Panc1 (cell line): ENCODE data around the gene TMEM222. TPM values are rescaled to one million over a fixed set of nuclear protein-coding genes. Genes with fewer than 3 reads are reported as not detected.
A peak's percentile ranks its signal among the peaks of the same experiment; 100 is the strongest.

Experiments used
- ATAC-seq: fragments of 200-7000 bp; cut with Tn5 transposase; 2 replicates; pipeline ENCODE4 v1.9.1; 2020; ENCODE audit warnings: mild to moderate bottlenecking, moderate library complexity
- BruUV-seq: library from RNA; stranded (reverse); fragments of 400-500 nt; replicated peaks from 2 replicates; lab custom pipeline; 2021; lab: Mats Ljungman, UMichigan
- CTCF ChIA-PET: fragments of 300-600 bp; sonication (Branson Sonifier 250); formaldehyde crosslinking; loops from one replicate; lab custom pipeline; 2022; ENCODE audit warnings: antibody characterized with exemption; lab: Charles Lee
- POLR2A ChIA-PET: fragments of 300-600 bp; sonication (Branson Sonifier 250); formaldehyde crosslinking; loops from one replicate; lab custom pipeline; 2022; ENCODE audit warnings: antibody characterized with exemption; lab: Charles Lee
- DNase-seq: peaks from one replicate; pipeline ENCODE4 v3.0.0-alpha.2; 2010; ENCODE audit warnings: low read depth, low spot score
- H3K27ac ChIP-seq: 2 replicates; pipeline ENCODE4 v1.5.1; 2011; ENCODE audit warnings: mild to moderate bottlenecking, low read length, inconsistent platforms
- H3K27me3 ChIP-seq: fragments of 200-500 bp; sonication (Bioruptor generic); 2 replicates; pipeline ENCODE4 v1.6.0; 2014; ENCODE audit warnings: low read length, inconsistent platforms; ENCODE audit not compliant: control insufficient read depth, insufficient read depth
- H3K36me3 ChIP-seq: fragments of 200-500 bp; sonication (Bioruptor generic); 2 replicates; pipeline ENCODE4 v1.5.1; 2014; ENCODE audit warnings: inconsistent platforms, mild to moderate bottlenecking, low read length, moderate library complexity; ENCODE audit not compliant: control insufficient read depth, insufficient read depth
- H3K4me1 ChIP-seq: 2 replicates; pipeline ENCODE4 v1.5.1; 2011; ENCODE audit warnings: inconsistent platforms, mild to moderate bottlenecking, low read length, moderate library complexity; ENCODE audit not compliant: control insufficient read depth, insufficient read depth
- H3K4me3 ChIP-seq, 2 experiments: 2 replicates each; pipeline ENCODE4 v1.5.1; 2011 to 2012; ENCODE audit warnings: low read depth in 2 of 2, low read length in 2 of 2, mild to moderate bottlenecking in 2 of 2, inconsistent platforms in 1 of 2, moderate library complexity in 1 of 2
- H3K9me3 ChIP-seq: fragments of 200-500 bp; sonication (Bioruptor generic); 2 replicates; pipeline ENCODE4 v1.5.1; 2014; ENCODE audit warnings: low read depth, mild to moderate bottlenecking, inconsistent platforms, low read length, moderate library complexity; ENCODE audit not compliant: control insufficient read depth, insufficient read depth
- POLR2AphosphoS5 ChIP-seq: IDR thresholded peaks from 2 replicates; pipeline ENCODE4 v1.6.1; 2012; ENCODE audit warnings: mild to moderate bottlenecking, low read depth, low read length, moderate library complexity
- SIN3A ChIP-seq: IDR thresholded peaks from 2 replicates; pipeline ENCODE4 v1.6.1; 2012; ENCODE audit warnings: low read depth, mild to moderate bottlenecking, low read length, moderate library complexity, borderline replicate concordance; ENCODE audit not compliant: insufficient read depth
- TCF7L2 ChIP-seq: IDR thresholded peaks from 2 replicates; pipeline ENCODE4 v1.6.1; 2011; ENCODE audit warnings: mild to moderate bottlenecking, low read depth, low read length, inconsistent platforms
- in situ Hi-C: cut with HindIII; loops from 2 replicates; pipeline ENCODE4 v1.10.0; 2016; ENCODE audit warnings: low sequenced_read_pairs, low pct_unique_long_range_greater_than_20kb
- intact Hi-C: fragments of 100-400 bp; cut with micrococcal nuclease; formaldehyde crosslinking; loops from one replicate; pipeline ENCODE4 v1.10.0; 2022; ENCODE audit not compliant: unreplicated experiment
- total RNA-seq: library from RNA; stranded (reverse); gene quantifications from one replicate; pipeline ENCODE4 v1.2.1, GENCODE V29; 2021; ENCODE audit not compliant: unreplicated experiment
- TF ChIP-seq, protein P1 (sequence below): fragments of 450-650 bp; IDR thresholded peaks from 2 replicates; pipeline ENCODE4 v1.5.1; 2017; ENCODE audit warnings: mild to moderate bottlenecking
- TF ChIP-seq, protein P2 (sequence below), 2 experiments: IDR thresholded peaks; 2 replicates each; pipeline ENCODE4 v1.6.1; 2011 to 2012; ENCODE audit warnings: low read depth in 2 of 2, control low read depth in 1 of 2, low read length in 1 of 2, mild to moderate bottlenecking in 1 of 2, moderate library complexity in 1 of 2; ENCODE audit not compliant: insufficient read depth in 1 of 2

TMEM222 gene
- total RNA-seq, 1 experiment from 2014 or later, result 55.3 TPM

DNA sequence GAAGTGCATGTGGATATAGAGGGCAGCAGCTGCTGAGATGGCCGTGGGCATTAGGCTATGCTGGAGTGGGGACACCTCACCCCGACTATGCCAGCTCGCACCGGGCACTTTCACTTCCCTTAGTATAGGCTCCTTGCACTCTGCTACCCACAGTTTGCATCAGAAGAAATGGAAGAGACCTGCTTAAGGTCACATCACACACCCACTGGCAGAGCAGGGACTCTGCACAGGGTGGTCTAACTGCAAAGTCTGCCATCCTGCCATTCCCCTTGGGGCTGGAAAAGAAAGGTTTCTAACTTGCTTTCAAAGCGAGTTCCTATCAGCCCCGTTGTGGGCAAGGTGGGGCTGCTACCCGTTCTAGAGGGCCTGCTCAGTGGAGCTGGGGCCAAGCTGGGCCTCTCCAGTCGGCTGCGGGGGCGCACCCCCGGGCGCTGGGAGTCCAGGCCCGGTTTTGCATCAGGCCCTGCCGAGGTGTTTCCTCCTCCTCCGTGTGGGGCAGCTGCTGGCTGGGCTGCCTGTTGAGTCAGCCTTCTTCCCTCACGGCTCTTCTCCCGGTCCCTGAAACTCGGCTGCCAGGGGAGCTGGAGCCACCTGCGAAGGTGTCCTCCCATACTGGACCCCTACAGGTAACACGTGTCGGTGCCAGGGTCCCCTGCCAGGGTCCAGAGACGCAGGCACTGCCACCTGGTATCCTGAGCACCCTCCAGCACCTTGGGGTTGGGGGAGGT is 19.7 kb downstream of the TMEM222 start, which contains the start of gene SYTL1:
Gene SYTL1 (plus strand): TSS at position 498 of the 728 bp plus-strand sequence. CDS start 3,313 bp downstream, outside the sequence.
- Histone ChIP-seq H3K27me3 (no peaks in the 10 kb centered on the region), H3K27ac (no peak within 1 kb of the TSS; the same call in 1 of the 2 replicates), H3K36me3 (no peaks in the 10 kb centered on the region), H3K4me3 (peak within 1 kb of the TSS in 1 of 2 experiments; percentile 36; a peak in 2 of 4 replicates), H3K4me1 (peaks cover 19% of the 10 kb centered on the region), H3K9me3 (no peaks in the 10 kb centered on the region)
- BruUV-seq, result no TSS peak
- peak; percentile 79 for ATAC-seq
- in situ Hi-C loops (no loop called here), intact Hi-C loops (no loop called here)
- ChIA-PET CTCF (no interaction called here), POLR2A (no interaction called here)
- no peak for DNase-seq
- TF ChIP-seq, protein P1, sequence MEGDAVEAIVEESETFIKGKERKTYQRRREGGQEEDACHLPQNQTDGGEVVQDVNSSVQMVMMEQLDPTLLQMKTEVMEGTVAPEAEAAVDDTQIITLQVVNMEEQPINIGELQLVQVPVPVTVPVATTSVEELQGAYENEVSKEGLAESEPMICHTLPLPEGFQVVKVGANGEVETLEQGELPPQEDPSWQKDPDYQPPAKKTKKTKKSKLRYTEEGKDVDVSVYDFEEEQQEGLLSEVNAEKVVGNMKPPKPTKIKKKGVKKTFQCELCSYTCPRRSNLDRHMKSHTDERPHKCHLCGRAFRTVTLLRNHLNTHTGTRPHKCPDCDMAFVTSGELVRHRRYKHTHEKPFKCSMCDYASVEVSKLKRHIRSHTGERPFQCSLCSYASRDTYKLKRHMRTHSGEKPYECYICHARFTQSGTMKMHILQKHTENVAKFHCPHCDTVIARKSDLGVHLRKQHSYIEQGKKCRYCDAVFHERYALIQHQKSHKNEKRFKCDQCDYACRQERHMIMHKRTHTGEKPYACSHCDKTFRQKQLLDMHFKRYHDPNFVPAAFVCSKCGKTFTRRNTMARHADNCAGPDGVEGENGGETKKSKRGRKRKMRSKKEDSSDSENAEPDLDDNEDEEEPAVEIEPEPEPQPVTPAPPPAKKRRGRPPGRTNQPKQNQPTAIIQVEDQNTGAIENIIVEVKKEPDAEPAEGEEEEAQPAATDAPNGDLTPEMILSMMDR, result no peak
- TF ChIP-seq, protein P2, sequence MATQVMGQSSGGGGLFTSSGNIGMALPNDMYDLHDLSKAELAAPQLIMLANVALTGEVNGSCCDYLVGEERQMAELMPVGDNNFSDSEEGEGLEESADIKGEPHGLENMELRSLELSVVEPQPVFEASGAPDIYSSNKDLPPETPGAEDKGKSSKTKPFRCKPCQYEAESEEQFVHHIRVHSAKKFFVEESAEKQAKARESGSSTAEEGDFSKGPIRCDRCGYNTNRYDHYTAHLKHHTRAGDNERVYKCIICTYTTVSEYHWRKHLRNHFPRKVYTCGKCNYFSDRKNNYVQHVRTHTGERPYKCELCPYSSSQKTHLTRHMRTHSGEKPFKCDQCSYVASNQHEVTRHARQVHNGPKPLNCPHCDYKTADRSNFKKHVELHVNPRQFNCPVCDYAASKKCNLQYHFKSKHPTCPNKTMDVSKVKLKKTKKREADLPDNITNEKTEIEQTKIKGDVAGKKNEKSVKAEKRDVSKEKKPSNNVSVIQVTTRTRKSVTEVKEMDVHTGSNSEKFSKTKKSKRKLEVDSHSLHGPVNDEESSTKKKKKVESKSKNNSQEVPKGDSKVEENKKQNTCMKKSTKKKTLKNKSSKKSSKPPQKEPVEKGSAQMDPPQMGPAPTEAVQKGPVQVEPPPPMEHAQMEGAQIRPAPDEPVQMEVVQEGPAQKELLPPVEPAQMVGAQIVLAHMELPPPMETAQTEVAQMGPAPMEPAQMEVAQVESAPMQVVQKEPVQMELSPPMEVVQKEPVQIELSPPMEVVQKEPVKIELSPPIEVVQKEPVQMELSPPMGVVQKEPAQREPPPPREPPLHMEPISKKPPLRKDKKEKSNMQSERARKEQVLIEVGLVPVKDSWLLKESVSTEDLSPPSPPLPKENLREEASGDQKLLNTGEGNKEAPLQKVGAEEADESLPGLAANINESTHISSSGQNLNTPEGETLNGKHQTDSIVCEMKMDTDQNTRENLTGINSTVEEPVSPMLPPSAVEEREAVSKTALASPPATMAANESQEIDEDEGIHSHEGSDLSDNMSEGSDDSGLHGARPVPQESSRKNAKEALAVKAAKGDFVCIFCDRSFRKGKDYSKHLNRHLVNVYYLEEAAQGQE (IDR thresholded peaks at IDR 0.05; ENCODE audit: insufficient read depth in 1 of 2, low read depth in 2 of 2, low read length in 1 of 2), result no peak
- TF ChIP-seq SIN3A (no peak), POLR2AphosphoS5 (no peak), TCF7L2 (no peak)

DNA sequence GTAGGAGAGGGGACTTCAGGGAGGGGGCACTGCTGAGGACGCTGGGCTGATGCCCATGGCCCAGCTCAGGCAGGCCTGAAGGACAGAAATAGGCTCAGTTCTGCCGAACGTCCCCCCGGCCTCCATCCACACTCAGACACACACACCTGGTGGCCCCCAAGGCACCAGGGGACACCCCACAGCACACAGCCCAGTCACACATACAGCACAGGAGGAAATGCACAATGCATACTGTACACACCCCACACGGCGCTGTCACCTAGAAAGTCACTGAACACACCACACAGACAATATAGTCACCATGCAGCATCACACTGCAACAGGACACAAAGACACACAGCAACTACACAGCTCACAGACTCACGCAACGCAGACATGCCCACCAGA is 20.4 kb downstream of the TMEM222 start:
- H3K27me3 ChIP-seq, result no peaks in the 10 kb centered on the region
- BruUV-seq, result no TSS peak
- ChIA-PET CTCF (no interaction called here), POLR2A (interaction anchor here (0.6 kb wide), 1 partner anchor 104 kb away, joined by 4 read pairs; no protein-coding TSS in a partner anchor)
- peak; percentile 28; the same call in 1 of the 2 replicates for ATAC-seq
- no peak for TF ChIP-seq TCF7L2
- TF ChIP-seq, protein P2 (IDR thresholded peaks at IDR 0.05; ENCODE audit: insufficient read depth in 1 of 2, low read depth in 2 of 2, low read length in 1 of 2), result no peak
- TF ChIP-seq POLR2AphosphoS5, result no peak
- TF ChIP-seq, protein P1, result no peak
- TF ChIP-seq SIN3A, result no peak
- peak overlapping the region in 1 of 2 experiments; percentile 36; a peak in 2 of 4 replicates for H3K4me3 ChIP-seq
- H3K36me3 ChIP-seq, result no peaks in the 10 kb centered on the region
- H3K9me3 ChIP-seq, result no peaks in the 10 kb centered on the region
- intact Hi-C loops (no loop called here), in situ Hi-C loops (no loop called here)
- DNase-seq, result no peak
- H3K27ac ChIP-seq, result no peak overlapping the region
- peaks cover 19% of the 10 kb centered on the region for H3K4me1 ChIP-seq
